ENCODE data around the gene OCRL. TPM values are rescaled to one million over a fixed set of nuclear protein-coding genes. Genes with fewer than 3 reads are reported as not detected.

The OCRL gene
- total RNA-seq, 1 experiment from 2014 or later: 25.4 TPM

DNA sequence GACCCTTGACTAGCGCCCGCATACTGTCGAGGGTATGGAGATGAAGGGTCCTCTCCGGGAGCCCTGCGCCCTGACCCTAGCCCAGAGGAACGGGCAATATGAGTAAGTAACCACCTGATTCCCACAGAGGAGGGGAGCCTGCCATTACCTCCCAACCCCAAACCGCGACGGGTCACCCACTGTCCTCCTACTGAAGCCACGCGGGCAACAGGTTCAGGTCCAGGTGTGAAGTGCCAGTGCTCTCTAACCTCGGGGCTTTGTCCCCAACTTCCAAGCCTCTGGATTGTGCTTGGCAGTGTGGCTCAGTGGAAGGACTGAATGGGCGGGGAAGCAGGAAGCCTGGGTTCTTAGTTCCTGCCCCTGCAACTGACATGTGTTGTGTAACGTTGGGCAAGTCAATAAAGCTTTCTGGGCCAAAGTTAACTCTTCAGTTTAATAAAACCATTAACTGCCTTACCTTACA is 694 bp downstream of the OCRL start:
- H3K27ac ChIP-seq (ENCODE audit: low read depth, low read length, poor library complexity, severe bottlenecking): no peak overlapping the region
- H3K4me1 ChIP-seq (ENCODE audit: insufficient read depth, low read length, poor library complexity, severe bottlenecking): no peaks in the 10 kb centered on the region
- no TSS peak for BruUV-seq (replicated peaks)
- intact Hi-C loops (cut with micrococcal nuclease; ENCODE audit: unreplicated experiment): no loop called here
- peak overlapping the region; percentile 74 for H3K4me3 ChIP-seq (ENCODE audit: low read depth, low read length, poor library complexity, severe bottlenecking)
- no peak for DNase-seq (ENCODE audit: low spot score)
- H3K9me3 ChIP-seq (ENCODE audit: low read depth, low read length, poor library complexity, severe bottlenecking): no peaks in the 10 kb centered on the region
- H3K27me3 ChIP-seq (replicated peaks; ENCODE audit: insufficient read depth, low read depth, low read length, poor library complexity): no peaks in the 10 kb centered on the region
- ChIA-PET CTCF (no interaction called here), POLR2A (ENCODE audit: low non-redundant PET) (no interaction called here)
- no peaks in the 10 kb centered on the region for H3K36me3 ChIP-seq (ENCODE audit: insufficient read depth, low read length, poor library complexity, severe bottlenecking)
- no peak for TF ChIP-seq EZH2 (IDR thresholded peaks at IDR 0.05; ENCODE audit: borderline replicate concordance, low read depth, low read length, poor library complexity, severe bottlenecking)
- TF ChIP-seq, protein P1, sequence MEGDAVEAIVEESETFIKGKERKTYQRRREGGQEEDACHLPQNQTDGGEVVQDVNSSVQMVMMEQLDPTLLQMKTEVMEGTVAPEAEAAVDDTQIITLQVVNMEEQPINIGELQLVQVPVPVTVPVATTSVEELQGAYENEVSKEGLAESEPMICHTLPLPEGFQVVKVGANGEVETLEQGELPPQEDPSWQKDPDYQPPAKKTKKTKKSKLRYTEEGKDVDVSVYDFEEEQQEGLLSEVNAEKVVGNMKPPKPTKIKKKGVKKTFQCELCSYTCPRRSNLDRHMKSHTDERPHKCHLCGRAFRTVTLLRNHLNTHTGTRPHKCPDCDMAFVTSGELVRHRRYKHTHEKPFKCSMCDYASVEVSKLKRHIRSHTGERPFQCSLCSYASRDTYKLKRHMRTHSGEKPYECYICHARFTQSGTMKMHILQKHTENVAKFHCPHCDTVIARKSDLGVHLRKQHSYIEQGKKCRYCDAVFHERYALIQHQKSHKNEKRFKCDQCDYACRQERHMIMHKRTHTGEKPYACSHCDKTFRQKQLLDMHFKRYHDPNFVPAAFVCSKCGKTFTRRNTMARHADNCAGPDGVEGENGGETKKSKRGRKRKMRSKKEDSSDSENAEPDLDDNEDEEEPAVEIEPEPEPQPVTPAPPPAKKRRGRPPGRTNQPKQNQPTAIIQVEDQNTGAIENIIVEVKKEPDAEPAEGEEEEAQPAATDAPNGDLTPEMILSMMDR (conservative IDR thresholded peaks at IDR 0.05; ENCODE audit: low read depth, low read length): no peak

DNA sequence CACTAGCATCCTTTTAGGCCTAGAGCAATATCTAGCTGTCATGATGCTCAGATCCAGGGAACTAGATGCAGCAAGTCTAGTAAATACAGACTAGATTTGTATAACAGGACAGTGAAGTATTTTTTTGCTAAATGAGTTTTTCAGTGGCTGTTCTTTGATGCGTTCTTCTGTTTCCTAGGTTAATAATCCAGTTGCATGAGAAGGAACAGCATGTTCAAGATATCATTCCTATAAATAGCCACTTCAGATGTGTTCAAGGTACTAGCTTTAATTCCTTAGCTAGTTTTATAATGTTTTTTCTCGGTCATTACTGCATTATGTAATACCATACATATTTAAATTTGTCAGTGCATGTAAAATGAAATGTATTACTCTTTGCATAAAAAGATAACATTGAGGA is 4.7 kb downstream of the OCRL start:
- no peaks in the 10 kb centered on the region for H3K9me3 ChIP-seq (ENCODE audit: low read depth, low read length, poor library complexity, severe bottlenecking)
- CTCF ChIA-PET: no interaction called here
- DNase-seq (ENCODE audit: low spot score): no peak
- POLR2A ChIA-PET (ENCODE audit: low non-redundant PET): no interaction called here
- TF ChIP-seq, protein P1 (conservative IDR thresholded peaks at IDR 0.05; ENCODE audit: low read depth, low read length): no peak
- TF ChIP-seq EZH2 (IDR thresholded peaks at IDR 0.05; ENCODE audit: borderline replicate concordance, low read depth, low read length, poor library complexity, severe bottlenecking): no peak
- no peaks in the 10 kb centered on the region for H3K27me3 ChIP-seq (replicated peaks; ENCODE audit: insufficient read depth, low read depth, low read length, poor library complexity)
- no TSS peak for BruUV-seq (replicated peaks)
- no peaks in the 10 kb centered on the region for H3K4me1 ChIP-seq (ENCODE audit: insufficient read depth, low read length, poor library complexity, severe bottlenecking)
- no peak overlapping the region for H3K27ac ChIP-seq (ENCODE audit: low read depth, low read length, poor library complexity, severe bottlenecking)
- H3K36me3 ChIP-seq (ENCODE audit: insufficient read depth, low read length, poor library complexity, severe bottlenecking): no peaks in the 10 kb centered on the region
- no peak overlapping the region for H3K4me3 ChIP-seq (ENCODE audit: low read depth, low read length, poor library complexity, severe bottlenecking)
- intact Hi-C loops (cut with micrococcal nuclease; ENCODE audit: unreplicated experiment): no loop called here

DNA sequence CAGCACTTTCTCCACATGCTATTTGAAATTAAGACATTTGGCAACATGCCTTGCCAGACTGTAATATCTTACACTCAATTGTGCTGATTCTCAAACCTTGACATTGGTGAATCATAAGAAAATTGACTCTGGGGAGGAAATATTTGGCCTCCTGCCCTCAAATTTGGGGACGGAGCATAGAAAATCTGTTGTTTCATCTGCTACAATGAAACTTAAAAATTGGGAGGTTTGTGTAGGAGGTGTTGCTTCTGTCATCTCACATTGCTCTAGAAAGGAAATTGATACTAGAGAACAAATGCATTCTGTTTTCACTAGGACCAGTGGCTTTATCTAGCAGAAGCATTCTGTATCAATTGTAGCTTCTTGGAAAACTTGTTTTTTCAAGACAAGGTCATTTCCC is 5.3 kb downstream of the OCRL start:
- no peaks in the 10 kb centered on the region for H3K27me3 ChIP-seq (replicated peaks; ENCODE audit: insufficient read depth, low read depth, low read length, poor library complexity)
- ChIA-PET POLR2A (ENCODE audit: low non-redundant PET) (no interaction called here), CTCF (no interaction called here)
- H3K4me1 ChIP-seq (ENCODE audit: insufficient read depth, low read length, poor library complexity, severe bottlenecking): no peaks in the 10 kb centered on the region
- no TSS peak for BruUV-seq (replicated peaks)
- H3K27ac ChIP-seq (ENCODE audit: low read depth, low read length, poor library complexity, severe bottlenecking): no peak overlapping the region
- TF ChIP-seq, protein P1 (conservative IDR thresholded peaks at IDR 0.05; ENCODE audit: low read depth, low read length): no peak
- no peak for TF ChIP-seq EZH2 (IDR thresholded peaks at IDR 0.05; ENCODE audit: borderline replicate concordance, low read depth, low read length, poor library complexity, severe bottlenecking)
- no peak for DNase-seq (ENCODE audit: low spot score)
- no peak overlapping the region for H3K4me3 ChIP-seq (ENCODE audit: low read depth, low read length, poor library complexity, severe bottlenecking)
- no peaks in the 10 kb centered on the region for H3K9me3 ChIP-seq (ENCODE audit: low read depth, low read length, poor library complexity, severe bottlenecking)
- H3K36me3 ChIP-seq (ENCODE audit: insufficient read depth, low read length, poor library complexity, severe bottlenecking): no peaks in the 10 kb centered on the region
- intact Hi-C loops (cut with micrococcal nuclease; ENCODE audit: unreplicated experiment): no loop called here
